ENCODE results near the gene SPOP. TPM values are rescaled to one million over a fixed set of nuclear protein-coding genes. Genes with fewer than 3 reads are reported as not detected.

SPOP gene
- total and polyA plus RNA-seq, 2 donors (not counting 1 experiment from before 2014, with no cell fraction given): 46.7 to 112 TPM

- Histone ChIP-seq H3K36me3 (ENCODE audit: control insufficient read depth, insufficient read depth, low read length) (no peaks in the 10 kb centered on the region), H2AFZ (ENCODE audit: low read length) (no peak overlapping the region), H3K4me1 (ENCODE audit: control insufficient read depth, extremely low read depth, insufficient read depth, low read length) (peaks cover 3% of the 10 kb centered on the region), H3K27ac (ENCODE audit: insufficient read depth, low read length) (no peak overlapping the region), H4K20me1 (ENCODE audit: control insufficient read depth, extremely low read depth, insufficient read depth, low read length) (no peaks in the 10 kb centered on the region), H3K4me2 (ENCODE audit: extremely low read depth, insufficient read depth, low read length) (no peak overlapping the region), H3K9ac (ENCODE audit: insufficient read depth, low read length) (no peak overlapping the region), H3K4me3 (replicated peaks in 1 of 4; ENCODE audit: control extremely low read depth in 1 of 4, insufficient read depth in 1 of 4, low read depth in 3 of 4, low read length in 4 of 4) (no peak overlapping the region), H3K27me3 (ENCODE audit: control insufficient read depth, insufficient read depth, low read length) (no peaks in the 10 kb centered on the region), H3K79me2 (ENCODE audit: control insufficient read depth, insufficient read depth, low read length) (no peaks in the 10 kb centered on the region), H3K9me3 (ENCODE audit: control insufficient read depth, insufficient read depth, low read depth, low read length) (no peaks in the 10 kb centered on the region)
- TF ChIP-seq CTCF (conservative IDR thresholded peaks at IDR 0.05 in 1 of 2, IDR thresholded peaks at IDR 0.05 in 1 of 2; ENCODE audit: low read depth in 1 of 2, low read length in 2 of 2) (no peak), EZH2 (IDR thresholded peaks at IDR 0.05; ENCODE audit: low read length, missing control alignments) (no peak)
- no peak for DNase-seq (ENCODE audit: low read depth in 2 of 2)
Observed at GRCh38 chr17:49590874-49591273, 87.0 kb downstream of the SPOP start.

- Histone ChIP-seq H3K4me1 (ENCODE audit: control insufficient read depth, extremely low read depth, insufficient read depth, low read length) (peaks cover 3% of the 10 kb centered on the region), H3K27ac (ENCODE audit: insufficient read depth, low read length) (no peak overlapping the region), H3K4me2 (ENCODE audit: extremely low read depth, insufficient read depth, low read length) (no peak overlapping the region), H2AFZ (ENCODE audit: low read length) (no peak overlapping the region), H3K79me2 (ENCODE audit: control insufficient read depth, insufficient read depth, low read length) (no peaks in the 10 kb centered on the region), H3K4me3 (replicated peaks in 1 of 4; ENCODE audit: control extremely low read depth in 1 of 4, insufficient read depth in 1 of 4, low read depth in 3 of 4, low read length in 4 of 4) (no peak overlapping the region), H3K9me3 (ENCODE audit: control insufficient read depth, insufficient read depth, low read depth, low read length) (no peaks in the 10 kb centered on the region), H3K9ac (ENCODE audit: insufficient read depth, low read length) (no peak overlapping the region), H3K36me3 (ENCODE audit: control insufficient read depth, insufficient read depth, low read length) (no peaks in the 10 kb centered on the region), H4K20me1 (ENCODE audit: control insufficient read depth, extremely low read depth, insufficient read depth, low read length) (no peaks in the 10 kb centered on the region), H3K27me3 (ENCODE audit: control insufficient read depth, insufficient read depth, low read length) (no peaks in the 10 kb centered on the region)
- no peak for DNase-seq (ENCODE audit: low read depth in 2 of 2)
- no peak for TF ChIP-seq CTCF (conservative IDR thresholded peaks at IDR 0.05 in 1 of 2, IDR thresholded peaks at IDR 0.05 in 1 of 2; ENCODE audit: low read depth in 1 of 2, low read length in 2 of 2)
- no peak for TF ChIP-seq EZH2 (IDR thresholded peaks at IDR 0.05; ENCODE audit: low read length, missing control alignments)
Observed at GRCh38 chr17:49589577-49589927, 88.3 kb downstream of the SPOP start.

GRCh38 chr17:49588726-49589576 lies 88.9 kb downstream of the SPOP start:
- TF ChIP-seq EZH2 (IDR thresholded peaks at IDR 0.05; ENCODE audit: low read length, missing control alignments): no peak
- Histone ChIP-seq H4K20me1 (ENCODE audit: control insufficient read depth, extremely low read depth, insufficient read depth, low read length) (no peaks in the 10 kb centered on the region), H3K9ac (ENCODE audit: insufficient read depth, low read length) (no peak overlapping the region), H3K4me2 (ENCODE audit: extremely low read depth, insufficient read depth, low read length) (no peak overlapping the region), H3K79me2 (ENCODE audit: control insufficient read depth, insufficient read depth, low read length) (no peaks in the 10 kb centered on the region), H3K27ac (ENCODE audit: insufficient read depth, low read length) (no peak overlapping the region), H3K36me3 (ENCODE audit: control insufficient read depth, insufficient read depth, low read length) (no peaks in the 10 kb centered on the region), H3K9me3 (ENCODE audit: control insufficient read depth, insufficient read depth, low read depth, low read length) (no peaks in the 10 kb centered on the region), H3K4me1 (ENCODE audit: control insufficient read depth, extremely low read depth, insufficient read depth, low read length) (peaks cover 3% of the 10 kb centered on the region), H2AFZ (ENCODE audit: low read length) (no peak overlapping the region), H3K27me3 (ENCODE audit: control insufficient read depth, insufficient read depth, low read length) (no peaks in the 10 kb centered on the region), H3K4me3 (replicated peaks in 1 of 4; ENCODE audit: control extremely low read depth in 1 of 4, insufficient read depth in 1 of 4, low read depth in 3 of 4, low read length in 4 of 4) (no peak overlapping the region)
- DNase-seq (ENCODE audit: low read depth in 2 of 2): peak; percentile 27 to 57
